Pancreas (tissue), 10 donors: ENCODE results near the gene ELOVL5. TPM values are rescaled to one million over a fixed set of nuclear protein-coding genes. Genes with fewer than 3 reads are reported as not detected.

Experiments
- ATAC-seq, 4 donors: fragments of 200-7000 bp; cut with Tn5 transposase; one replicate each; pipeline versions ENCODE4 v1.8.0 to v1.9.1; 2020; ENCODE audit warnings: mild to moderate bottlenecking in 4 of 4, moderate library complexity in 4 of 4
- DNase-seq, 6 donors: peaks; one replicate each; pipeline ENCODE4 v3.0.0-alpha.2; 2020
- FAIRE-seq: peaks from 2 replicates; lab custom pipeline; 2012; peaks lifted over from hg19 to GRCh38; lab: Jason Lieb, UNC
- H3K27ac ChIP-seq, 4 donors: fragments of 200-600 bp; sonication (generic); 1 replicate in 3 of 4; 2 replicates in 1 of 4; pipeline versions ENCODE4 v1.5.0 to v1.8.0; 2020
- H3K27me3 ChIP-seq, 4 donors: fragments of 200-600 bp; one replicate each; pipeline ENCODE4 v1.8.0; 2021
- H3K36me3 ChIP-seq, 3 donors: fragments of 200-600 bp; sonication (generic) in 1 of 3; one replicate each; pipeline versions ENCODE4 v1.5.0 to v1.8.0; 2020 to 2021
- H3K4me1 ChIP-seq, 3 donors: fragments of 200-600 bp; one replicate each; pipeline ENCODE4 v1.8.0; 2021
- H3K4me3 ChIP-seq, 4 donors: fragments of 200-600 bp; sonication (generic) in 2 of 4; one replicate each; pipeline versions ENCODE4 v1.5.0 to v1.8.0; 2020 to 2021
- H3K9me3 ChIP-seq, 4 donors: fragments of 200-600 bp; one replicate each; pipeline ENCODE4 v1.8.0; 2021
- CTCF ChIP-seq, 4 donors: fragments of 200-600 bp; sonication (generic) in 3 of 4; IDR thresholded peaks; one replicate each; pipeline versions ENCODE4 v1.5.0 to v1.8.0; 2021; ENCODE audit warnings: antibody characterized with exemption in 4 of 4
- WGBS, 2 donors: extraction: QIAGEN DNeasy Blood & Tissue Kit; methylation state at CpG; one replicate each; pipeline ENCODE4 v1.1.7; 2013; 5-methylcytosine and 5-hydroxymethylcytosine counted together
- intact Hi-C, 3 donors: fragments of 100-400 bp; cut with DNase I; formaldehyde crosslinking; loops; one replicate each; pipeline versions ENCODE4 v1.11.1 to v1.14.2; 2022
- polyA plus RNA-seq, 2 donors: library from polyadenylated mRNA; stranded (reverse); fragments of 200-250 nt; gene quantifications; one replicate each; pipeline ENCODE4 v1.2.3, GENCODE V29; 2013
- total RNA-seq, 6 donors: library from RNA; stranded (reverse); fragmentation: NEBNext Ultra II Directional in 4 of 6; extraction: Animal tissue kit (Norgen Biotek cat#: 25700) in 4 of 6; gene quantifications; one replicate each; pipeline versions ENCODE4 v1.2.1 to v1.2.4, GENCODE V29; 2021 to 2023
- donor health status: healthy with polysubstance abuse.
- donor health status: DM: no; HTN: no; CAD: no; lungs with moderate emphysema.
- donor health status: DM: no; HTN: no; CAD: no.
- donor health status: control.
- donor health status: control.
- donor health status: Bipolar disorder and iron deficiency.
- donor health status: DM: yes; HTN: yes; CAD: no.
- donor health status: DM: no; HTN: no; CAD: no.
- donor health status: DM: no; HTN: no; CAD: no.
- donor health status: DM: yes; HTN: yes; CAD: no.

ELOVL5 gene
- total and polyA plus RNA-seq, 8 donors: 2.8 to 21.2 (median 11.2) TPM

DNA sequence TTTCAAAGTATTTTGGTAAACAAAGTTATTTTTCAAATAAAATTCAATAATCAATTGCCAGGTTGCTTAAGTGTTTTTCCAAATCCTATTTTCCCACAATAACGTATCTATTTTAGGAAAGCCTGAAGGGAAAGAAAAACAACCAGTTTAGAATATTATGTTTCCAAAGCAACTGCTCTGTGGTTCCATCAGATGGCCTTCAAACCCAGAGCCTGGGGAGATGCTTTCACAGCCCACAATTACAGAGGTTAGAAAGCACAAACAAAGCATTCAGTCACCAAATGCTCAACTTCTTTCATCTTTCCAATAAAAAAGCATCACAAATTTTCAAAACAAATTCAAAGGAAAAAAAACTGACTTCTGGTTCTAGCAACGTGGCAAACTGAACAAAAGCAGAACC lies 66.0 kb downstream of the ELOVL5 start:
- FAIRE-seq: no peak

DNA sequence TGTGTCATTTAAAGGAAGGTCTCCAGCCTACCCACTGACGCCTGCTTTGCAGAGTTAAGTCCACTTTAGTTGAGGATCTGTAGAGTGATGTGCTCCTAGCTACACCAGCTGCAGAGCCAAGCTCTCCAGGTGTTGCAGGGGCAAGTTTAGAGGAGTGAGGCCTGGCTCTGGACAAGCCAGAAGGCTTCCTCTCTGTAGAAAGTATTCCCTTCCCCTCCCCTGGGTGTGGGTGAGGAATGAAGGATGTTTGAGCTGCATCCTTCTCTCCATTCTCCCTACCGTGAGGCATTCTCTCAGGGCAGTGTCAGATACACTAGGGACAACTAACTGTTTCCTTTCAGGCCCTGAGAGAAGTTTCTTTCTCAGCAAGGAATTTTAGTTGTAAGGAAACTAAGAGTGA lies 66.5 kb downstream of the ELOVL5 start:
- Histone ChIP-seq H3K27ac (no peak overlapping the region), H3K9me3 (no peaks in the 10 kb centered on the region), H3K36me3 (no peaks in the 10 kb centered on the region), H3K4me3 (no peak overlapping the region), H3K27me3 (no peaks in the 10 kb centered on the region), H3K4me1 (no peaks in the 10 kb centered on the region)
- no peak for DNase-seq
- 84 to 86% methylated on average over 2 of the region's 2 CpGs for WGBS, 2 donors
- FAIRE-seq: no peak
- intact Hi-C loops: no loop called here
- no peak for ATAC-seq
- no peak for TF ChIP-seq CTCF (IDR thresholded peaks at IDR 0.05)

More for the DNA sequence above, 66.0 kb downstream of the ELOVL5 start:
- H3K36me3 ChIP-seq: no peaks in the 10 kb centered on the region
- H3K27ac ChIP-seq: no peak overlapping the region
- 49 to 65% methylated on average over 2 of the region's 2 CpGs for WGBS, 2 donors
- H3K9me3 ChIP-seq: no peaks in the 10 kb centered on the region
- ATAC-seq (no peak), DNase-seq (no peak)
- H3K27me3 ChIP-seq: no peaks in the 10 kb centered on the region
- no peaks in the 10 kb centered on the region for H3K4me1 ChIP-seq
- no peak for TF ChIP-seq CTCF (IDR thresholded peaks at IDR 0.05)
- intact Hi-C loops: no loop called here
- H3K4me3 ChIP-seq: no peak overlapping the region

DNA sequence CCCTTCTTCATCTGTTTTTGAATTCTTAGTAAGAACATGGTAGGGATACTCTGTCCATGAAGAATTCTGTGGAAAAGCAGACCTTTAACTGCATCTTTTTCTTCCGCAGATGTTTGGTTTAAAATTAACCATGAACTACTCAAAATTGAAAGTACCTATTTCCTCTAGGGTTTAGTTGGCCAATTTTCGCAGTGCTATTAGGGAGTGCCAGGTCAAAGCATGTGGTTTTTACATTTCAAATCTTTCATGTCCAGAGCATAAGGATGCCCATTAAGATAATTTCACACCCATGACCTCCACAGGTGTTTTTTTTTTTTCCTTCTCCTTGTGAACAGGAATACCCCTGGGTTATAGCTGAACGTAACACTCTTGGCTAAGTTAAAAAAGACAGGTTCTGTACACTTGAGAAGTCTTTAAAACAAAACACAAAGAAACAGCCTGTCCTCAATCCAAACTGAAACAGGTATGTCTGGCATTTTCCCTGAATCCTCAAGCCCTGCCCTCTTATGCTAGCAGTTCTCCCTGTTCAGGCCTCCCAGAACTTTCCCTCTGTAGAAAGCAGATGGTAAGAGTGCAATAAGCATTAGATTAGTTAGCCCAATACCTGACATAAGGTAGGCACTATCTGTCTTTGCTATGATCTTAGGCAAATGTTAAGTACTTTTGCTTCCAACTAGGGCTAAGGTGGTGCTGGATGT lies 67.1 kb downstream of the ELOVL5 start:
- no peak for TF ChIP-seq CTCF (IDR thresholded peaks at IDR 0.05)
- Histone ChIP-seq H3K9me3 (no peaks in the 10 kb centered on the region), H3K27me3 (no peaks in the 10 kb centered on the region), H3K27ac (no peak overlapping the region), H3K4me3 (no peak overlapping the region), H3K4me1 (no peaks in the 10 kb centered on the region), H3K36me3 (no peaks in the 10 kb centered on the region)
- ATAC-seq (no peak), FAIRE-seq (no peak), DNase-seq (no peak)
- intact Hi-C loops: no loop called here
- 75 to 79% methylated on average over 3 of the region's 3 CpGs for WGBS, 2 donors

DNA sequence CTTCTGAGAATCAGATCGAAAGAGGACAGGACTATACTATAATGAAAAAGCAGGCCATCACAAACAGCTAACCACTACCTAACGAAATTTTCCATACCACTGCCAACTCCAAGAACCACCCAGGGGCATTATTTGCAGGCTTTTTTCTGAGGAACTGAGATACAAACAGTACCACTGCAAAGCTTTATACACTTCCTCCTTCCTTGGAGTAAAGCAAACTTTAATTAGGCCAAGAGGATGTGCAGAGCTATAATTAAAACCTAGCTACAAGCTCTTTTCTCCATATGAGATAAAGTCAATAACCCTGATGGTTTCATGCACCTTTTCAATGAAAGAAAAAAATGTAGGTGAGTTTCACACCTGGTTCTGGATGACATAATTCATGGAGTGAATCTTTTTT lies 68.5 kb downstream of the ELOVL5 start:
- intact Hi-C loops: no loop called here

More for the DNA sequence above, 68.5 kb downstream of the ELOVL5 start:
- no peak for ATAC-seq
- H3K9me3 ChIP-seq: no peaks in the 10 kb centered on the region
- TF ChIP-seq CTCF (IDR thresholded peaks at IDR 0.05): no peak
- no peak overlapping the region for H3K4me3 ChIP-seq
- no peak for FAIRE-seq
- no peaks in the 10 kb centered on the region for H3K27me3 ChIP-seq
- H3K27ac ChIP-seq: no peak overlapping the region
- DNase-seq: no peak
- H3K36me3 ChIP-seq: no peaks in the 10 kb centered on the region
- H3K4me1 ChIP-seq: no peaks in the 10 kb centered on the region
- 74 to 83% methylated on average over 2 of the region's 2 CpGs for WGBS, 2 donors
